Uterus (tissue), 4 donors: ENCODE data around the gene USP10. TPM values are rescaled to one million over a fixed set of nuclear protein-coding genes. Genes with fewer than 3 reads are reported as not detected.

Experiments used
- DNase-seq, 2 donors: peaks; one replicate each; pipeline ENCODE4 v3.0.0-alpha.2; 2019 to 2020
- H3K27ac ChIP-seq, 2 donors: fragments of 200-600 bp; sonication (generic); 1 replicate in 1 of 2; 2 replicates in 1 of 2; pipeline ENCODE4 v1.5.1; 2016 to 2018
- H3K27me3 ChIP-seq, 2 donors: fragments of 200-600 bp; sonication (generic); one replicate each; pipeline ENCODE4 v1.5.1; 2018 to 2019; ENCODE audit warnings: control low read depth in 1 of 2
- H3K36me3 ChIP-seq, 2 donors: fragments of 200-600 bp; sonication (generic); one replicate each; pipeline ENCODE4 v1.5.1; 2019; ENCODE audit warnings: control low read depth in 1 of 2
- H3K4me1 ChIP-seq, 2 donors: fragments of 200-600 bp; sonication (generic); one replicate each; pipeline ENCODE4 v1.5.1; 2018 to 2019; ENCODE audit warnings: control low read depth in 1 of 2
- H3K4me3 ChIP-seq, 2 donors: fragments of 200-600 bp; sonication (generic); 1 replicate in 1 of 2; 2 replicates in 1 of 2; pipeline ENCODE4 v1.5.1; 2018 to 2019; ENCODE audit warnings: mild to moderate bottlenecking in 1 of 2
- H3K9me3 ChIP-seq, 2 donors: fragments of 200-600 bp; sonication (generic); one replicate each; pipeline ENCODE4 v1.5.1; 2019; ENCODE audit warnings: control low read depth in 1 of 2
- CTCF ChIP-seq, 4 experiments: fragments of 200-600 bp in 2 of 4; fragments of 450-650 bp in 2 of 4; sonication (generic) in 2 of 4; IDR thresholded peaks; one replicate each; pipeline ENCODE4 v1.5.1; 2016 to 2019; ENCODE audit warnings: antibody characterized with exemption in 4 of 4, mild to moderate bottlenecking in 2 of 4, moderate library complexity in 1 of 4
- POLR2A ChIP-seq, 2 donors: fragments of 450-650 bp; IDR thresholded peaks; one replicate each; pipeline ENCODE4 v1.6.1; 2016; ENCODE audit warnings: antibody characterized with exemption in 2 of 2, mild to moderate bottlenecking in 1 of 2, moderate library complexity in 1 of 2
- intact Hi-C: fragments of 100-400 bp; cut with DNase I; formaldehyde crosslinking; loops from one replicate; pipeline ENCODE4 v1.15.1; 2023; ENCODE audit warnings: low total_unique reads
- total RNA-seq, 4 donors: library from RNA; depleted of rRNA in 3 of 4; stranded (reverse); fragments of >200 nt in 3 of 4; gene quantifications; one replicate each; pipeline versions ENCODE4 v1.1.0 to v1.2.4, GENCODE V29; 2014 to 2023
- donor health status: DM: yes; HTN: yes; CAD: no.

Gene USP10
- 10 to 100 TPM; 12.6 to 83.3 (median 44.2) TPM for total RNA-seq

GRCh38 chr16:84699712-84700445 is at the start of gene USP10:
USP10 (plus strand) TSS chr16:84700000; CDS start chr16:84700091, 91 bp downstream.
- Histone ChIP-seq H3K36me3 (no peaks in the 10 kb centered on the region), H3K4me3 (peak within 1 kb of the TSS; percentile 50 to 89), H3K4me1 (peaks cover 0 to 8% of the 10 kb centered on the region in 2 donors), H3K27me3 (no peaks in the 10 kb centered on the region), H3K27ac (peak within 1 kb of the TSS; percentile 87 to 91), H3K9me3 (no peaks in the 10 kb centered on the region)
- DNase-seq = peak; percentile 69 to 78
- TF ChIP-seq CTCF (IDR thresholded peaks at IDR 0.05) (peak in 1 of 4 experiments; percentile 26), POLR2A (IDR thresholded peaks at IDR 0.05) (peak in 1 of 2 donors; percentile 61)
- intact Hi-C loops = no loop called here

- TF ChIP-seq POLR2A (IDR thresholded peaks at IDR 0.05) (no peak), CTCF (IDR thresholded peaks at IDR 0.05) (no peak)
- H3K27me3 ChIP-seq = no peaks in the 10 kb centered on the region
- peak overlapping the region in 1 of 2 donors; percentile 76 for H3K27ac ChIP-seq
- DNase-seq = no peak
- H3K36me3 ChIP-seq = no peaks in the 10 kb centered on the region
- H3K9me3 ChIP-seq = no peaks in the 10 kb centered on the region
- no peak overlapping the region for H3K4me3 ChIP-seq
- intact Hi-C loops = no loop called here
- no peaks in the 10 kb centered on the region for H3K4me1 ChIP-seq
These were observed 49.5 kb upstream of the USP10 start for GRCh38 chr16:84650062-84650991.

- no peaks in the 10 kb centered on the region for H3K9me3 ChIP-seq
- intact Hi-C loops = no loop called here
- DNase-seq = no peak
- H3K4me3 ChIP-seq = no peak overlapping the region
- H3K27ac ChIP-seq = no peak overlapping the region
- TF ChIP-seq CTCF (IDR thresholded peaks at IDR 0.05) (no peak), POLR2A (IDR thresholded peaks at IDR 0.05) (no peak)
- H3K4me1 ChIP-seq = no peaks in the 10 kb centered on the region
- H3K27me3 ChIP-seq = no peaks in the 10 kb centered on the region
- no peaks in the 10 kb centered on the region for H3K36me3 ChIP-seq
These were observed 47.2 kb upstream of the USP10 start for GRCh38 chr16:84652566-84652965.

GRCh38 chr16:84654238-84654637 is 45.6 kb upstream of the USP10 start:
- Histone ChIP-seq H3K27me3 (no peaks in the 10 kb centered on the region), H3K4me3 (no peak overlapping the region), H3K27ac (no peak overlapping the region), H3K4me1 (no peaks in the 10 kb centered on the region), H3K36me3 (no peaks in the 10 kb centered on the region), H3K9me3 (no peaks in the 10 kb centered on the region)
- intact Hi-C loops = no loop called here
- TF ChIP-seq POLR2A (IDR thresholded peaks at IDR 0.05) (no peak), CTCF (IDR thresholded peaks at IDR 0.05) (no peak)
- no peak for DNase-seq

GRCh38 chr16:84654998-84655397 is 44.8 kb upstream of the USP10 start:
- TF ChIP-seq POLR2A (IDR thresholded peaks at IDR 0.05) (no peak), CTCF (IDR thresholded peaks at IDR 0.05) (no peak)
- H3K9me3 ChIP-seq = no peaks in the 10 kb centered on the region
- no peak for DNase-seq
- H3K36me3 ChIP-seq = no peaks in the 10 kb centered on the region
- H3K4me1 ChIP-seq = no peaks in the 10 kb centered on the region
- no peaks in the 10 kb centered on the region for H3K27me3 ChIP-seq
- intact Hi-C loops = no loop called here
- H3K4me3 ChIP-seq = no peak overlapping the region
- H3K27ac ChIP-seq = no peak overlapping the region
